HuH-7 (cell line): ENCODE results near the gene NAP1L5.

Experiments used
- DNase-seq: peaks from one replicate; pipeline ENCODE4 v3.0.0; 2011; ENCODE audit warnings: low spot score

The NAP1L5 gene

GRCh38 chr4:88660446-88661294 lies 37.0 kb downstream of the NAP1L5 start:
- no peak for DNase-seq

GRCh38 chr4:88659890-88660208 lies 37.8 kb downstream of the NAP1L5 start:
- DNase-seq: no peak

DNA sequence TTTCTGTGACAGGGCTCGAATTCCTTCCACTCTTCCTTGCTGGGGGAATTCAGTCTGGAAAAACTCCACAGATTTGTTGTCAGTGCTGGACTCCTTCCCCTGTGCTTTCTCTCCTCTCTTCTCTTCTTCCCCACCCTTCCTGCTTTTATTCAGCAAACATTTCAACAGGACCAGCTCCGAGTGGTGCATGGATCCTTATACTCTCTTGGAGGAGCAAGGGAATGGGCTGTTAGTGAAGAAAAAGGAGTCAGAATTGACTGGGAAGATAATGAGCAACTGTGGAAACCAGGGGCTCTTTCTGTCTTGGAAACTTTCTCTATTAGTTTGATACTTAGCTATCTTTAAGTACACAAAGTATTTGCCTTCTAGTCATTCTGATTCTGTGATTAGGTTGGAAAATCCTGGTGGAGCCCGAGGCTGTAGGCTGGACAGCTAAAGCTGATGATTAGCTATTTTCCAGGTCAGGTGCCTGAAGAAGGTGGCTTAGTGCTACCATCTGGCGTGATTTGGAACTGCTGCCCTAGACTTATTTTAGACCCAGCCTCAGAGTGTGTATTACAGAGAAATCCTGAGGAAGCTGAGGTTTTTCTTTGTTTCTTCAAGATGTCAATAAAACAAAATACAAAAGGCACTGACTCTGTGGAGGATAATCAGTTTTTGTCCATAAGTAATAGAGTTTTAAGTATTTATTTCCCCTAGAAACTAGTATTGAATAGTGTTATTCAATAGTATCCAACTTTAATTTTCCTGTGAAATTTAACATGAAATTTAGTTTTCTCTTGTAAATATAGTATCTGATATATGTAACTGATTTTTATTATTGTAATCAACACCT lies 38.4 kb downstream of the NAP1L5 start:
- peak; percentile 26 for DNase-seq

DNA sequence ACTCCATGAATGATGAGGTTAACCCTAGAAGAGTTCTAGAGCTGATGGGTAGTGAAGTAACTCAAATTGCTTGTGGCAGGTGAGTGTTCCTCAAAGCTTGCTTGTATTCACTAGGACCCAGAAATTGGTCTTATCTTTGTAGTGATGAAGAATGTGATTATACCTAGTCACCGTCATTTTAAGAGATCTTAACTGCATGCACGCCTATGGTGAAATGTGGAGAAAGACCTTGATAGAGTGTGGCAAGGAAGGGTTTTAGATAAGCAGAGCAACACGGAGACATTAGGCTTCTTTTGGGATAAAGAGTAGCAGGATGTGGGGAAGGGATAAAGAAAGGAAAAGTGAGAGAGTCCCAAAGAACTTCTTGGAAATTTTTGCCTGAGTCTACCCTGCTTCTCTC lies 42.4 kb downstream of the NAP1L5 start:
- DNase-seq: no peak

GRCh38 chr4:88653371-88653946 lies 44.2 kb downstream of the NAP1L5 start:
- no peak for DNase-seq

DNA sequence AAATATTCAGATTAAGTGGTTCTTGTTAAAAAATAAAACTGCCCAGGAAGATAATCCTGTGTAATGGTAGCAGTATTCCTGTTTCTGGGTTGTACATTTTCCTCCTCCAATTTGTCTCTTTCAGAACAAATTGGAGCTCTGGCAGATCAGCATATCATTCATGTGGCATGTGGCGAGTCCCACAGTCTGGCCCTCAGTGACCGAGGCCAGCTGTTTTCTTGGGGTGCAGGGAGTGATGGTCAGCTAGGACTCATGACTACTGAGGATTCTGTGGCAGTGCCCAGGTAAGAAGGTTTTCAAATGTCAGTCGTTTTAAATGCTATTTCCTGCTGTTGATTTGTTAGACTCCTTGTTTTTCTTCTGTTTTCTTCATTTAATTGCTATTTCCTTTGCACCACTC lies 47.9 kb downstream of the NAP1L5 start:
- no peak for DNase-seq

DNA sequence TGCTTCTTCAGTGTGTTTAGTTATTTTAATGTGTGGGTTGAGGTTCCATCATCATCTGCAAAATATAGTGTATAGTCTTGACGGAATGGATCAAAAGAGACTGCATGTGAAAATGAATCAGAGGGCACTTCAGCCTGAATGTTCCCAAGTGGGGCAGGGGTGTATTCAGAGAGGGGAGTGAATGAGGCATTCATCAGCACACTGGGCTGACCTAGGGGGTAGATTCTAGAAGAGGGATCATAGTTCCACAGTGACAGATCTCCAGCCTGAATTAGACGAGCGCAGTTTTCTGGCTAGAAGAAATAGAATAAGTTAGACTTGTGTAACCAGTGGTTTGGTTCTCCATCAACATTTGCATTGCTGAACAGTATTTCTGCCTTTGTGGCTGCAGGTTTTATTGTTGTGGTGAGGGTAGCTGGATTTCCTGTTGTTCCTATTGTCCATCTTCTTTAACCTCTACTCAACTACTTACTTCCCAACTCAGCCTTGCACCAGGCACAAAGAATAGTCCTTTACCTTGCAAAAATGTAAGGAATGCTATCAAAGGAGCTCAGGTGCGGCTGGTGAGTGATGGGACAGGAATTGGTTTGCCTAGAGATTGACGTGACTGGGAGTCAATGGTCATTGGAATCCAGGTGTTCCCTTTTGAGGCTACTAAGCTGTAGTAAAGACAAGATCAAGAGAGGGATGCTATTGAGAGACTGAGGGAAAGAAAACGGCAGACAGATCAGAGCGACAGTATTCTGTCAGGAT lies 50.9 kb downstream of the NAP1L5 start:
- no peak for DNase-seq

DNA sequence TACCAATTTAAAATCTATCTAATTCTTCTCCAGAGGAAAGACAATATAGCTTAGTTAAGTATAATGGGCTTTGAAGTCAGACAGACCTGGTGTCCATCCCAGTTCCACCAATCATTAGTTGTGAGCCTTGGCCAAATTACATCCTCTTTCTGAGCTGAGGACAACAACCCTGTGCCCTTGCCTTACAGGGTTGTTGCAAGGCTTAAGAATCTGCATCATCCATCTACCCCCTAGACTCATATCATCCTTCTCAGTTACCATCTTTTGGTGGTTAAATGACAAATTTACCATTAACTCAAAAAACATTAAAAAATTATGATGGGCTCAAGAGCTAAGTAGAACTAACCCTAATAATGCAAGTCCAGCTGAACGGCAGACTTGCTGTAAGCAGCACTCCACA lies 51.6 kb downstream of the NAP1L5 start:
- DNase-seq: no peak
